Measurements from ENCODE around the gene CYTIP. TPM values are rescaled to one million over a fixed set of nuclear protein-coding genes. Genes with fewer than 3 reads are reported as not detected.
"Not testable (repeated sequence)": the region's sequence is repeated elsewhere in the genome, so short reads cannot be mapped to it uniquely, and the experiment has no call there.

The CYTIP gene
- total RNA-seq, 1 experiment from 2014 or later, result 0.19 TPM

- H3K9me3 Mint-ChIP-seq (ENCODE audit: unreplicated experiment), result peaks cover 34% of the 10 kb centered on the region
Observed at GRCh38 chr2:157376041-157376440, 67.8 kb downstream of the CYTIP start.

GRCh38 chr2:157375384-157375783 lies 68.5 kb downstream of the CYTIP start:
- Mint-ChIP-seq H3K27ac (ENCODE audit: low read depth, unreplicated experiment) (no peak overlapping the region), H3K36me3 (ENCODE audit: insufficient read depth, unreplicated experiment) (no peaks in the 10 kb centered on the region), H3K4me1 (ENCODE audit: insufficient read depth, unreplicated experiment) (no peaks in the 10 kb centered on the region), H3K9me3 (ENCODE audit: unreplicated experiment) (peaks cover 32% of the 10 kb centered on the region), H3K27me3 (ENCODE audit: insufficient read depth, unreplicated experiment) (no peaks in the 10 kb centered on the region), H3K4me3 (ENCODE audit: unreplicated experiment) (no peak overlapping the region)
- DNase-seq (ENCODE audit: unreplicated experiment), result no peak
- POLR2A ChIA-PET, result no interaction called here
- TF ChIP-seq CTCF (IDR thresholded peaks at IDR 0.05; ENCODE audit: unreplicated experiment), result no peak
- intact Hi-C loops (cut with micrococcal nuclease), result no loop called here
- CTCF ChIA-PET, result no interaction called here
- BruUV-seq (replicated peaks), result no TSS peak

More at GRCh38 chr2:157376041-157376440, 67.8 kb downstream of the CYTIP start:
- DNase-seq (ENCODE audit: unreplicated experiment), result no peak
- POLR2A ChIA-PET, result no interaction called here
- intact Hi-C loops (cut with micrococcal nuclease), result no loop called here
- TF ChIP-seq CTCF (IDR thresholded peaks at IDR 0.05; ENCODE audit: unreplicated experiment), result no peak
- Mint-ChIP-seq H3K27ac (ENCODE audit: low read depth, unreplicated experiment) (no peak overlapping the region), H3K4me1 (ENCODE audit: insufficient read depth, unreplicated experiment) (no peaks in the 10 kb centered on the region), H3K36me3 (ENCODE audit: insufficient read depth, unreplicated experiment) (no peaks in the 10 kb centered on the region), H3K27me3 (ENCODE audit: insufficient read depth, unreplicated experiment) (no peaks in the 10 kb centered on the region), H3K4me3 (ENCODE audit: unreplicated experiment) (no peak overlapping the region)
- BruUV-seq (replicated peaks), result no TSS peak
- CTCF ChIA-PET, result no interaction called here

- POLR2A ChIA-PET; intact Hi-C loops (cut with micrococcal nuclease); H3K9me3 Mint-ChIP-seq (ENCODE audit: unreplicated experiment); BruUV-seq (replicated peaks); CTCF ChIA-PET; DNase-seq (ENCODE audit: unreplicated experiment); H3K27me3 Mint-ChIP-seq (ENCODE audit: insufficient read depth, unreplicated experiment); H3K4me1 Mint-ChIP-seq (ENCODE audit: insufficient read depth, unreplicated experiment); H3K4me3 Mint-ChIP-seq (ENCODE audit: unreplicated experiment); H3K36me3 Mint-ChIP-seq (ENCODE audit: insufficient read depth, unreplicated experiment); H3K27ac Mint-ChIP-seq (ENCODE audit: low read depth, unreplicated experiment): not testable (repeated sequence)
Observed at GRCh38 chr2:157368508-157368907, 75.4 kb downstream of the CYTIP start.

- no peak for TF ChIP-seq CTCF (IDR thresholded peaks at IDR 0.05; ENCODE audit: unreplicated experiment)
- BruUV-seq (replicated peaks), result no TSS peak
- intact Hi-C loops (cut with micrococcal nuclease), result no loop called here
- Mint-ChIP-seq H3K36me3 (ENCODE audit: insufficient read depth, unreplicated experiment) (no peaks in the 10 kb centered on the region), H3K27me3 (ENCODE audit: insufficient read depth, unreplicated experiment) (no peaks in the 10 kb centered on the region), H3K27ac (ENCODE audit: low read depth, unreplicated experiment) (no peak overlapping the region), H3K9me3 (ENCODE audit: unreplicated experiment) (no peaks in the 10 kb centered on the region), H3K4me1 (ENCODE audit: insufficient read depth, unreplicated experiment) (peaks cover 12% of the 10 kb centered on the region), H3K4me3 (ENCODE audit: unreplicated experiment) (no peak overlapping the region)
- CTCF ChIA-PET, result interaction anchor here (0.9 to 1.3 kb wide), 2 partner anchors 40 to 51 kb away, joined by 3 read pairs; no protein-coding TSS in a partner anchor
- POLR2A ChIA-PET, result interaction anchor here (0.7 kb wide), 1 partner anchor 47 kb away, joined by 3 read pairs; no protein-coding TSS in a partner anchor
- no peak for DNase-seq (ENCODE audit: unreplicated experiment)
Observed at GRCh38 chr2:157367704-157368103, 76.2 kb downstream of the CYTIP start.

Other genes starting within 250 kb of the CYTIP start
- gene GALNT5, start 186.4 kb downstream of the CYTIP start, total RNA-seq (2022), result not detected in 2 replicates
- not detected in 2 replicates for gene ERMN, start 118.3 kb downstream of the CYTIP start, total RNA-seq (2022)
- gene ACVR1C, start 184.8 kb upstream of the CYTIP start, total RNA-seq (2022), result 0.12 and 0.17 TPM in 2 replicates